ENCODE measurements around the gene SHCBP1. TPM values are rescaled to one million over a fixed set of nuclear protein-coding genes. Genes with fewer than 3 reads are reported as not detected.
A peak's percentile ranks its signal among the peaks of the same experiment; 100 is the strongest.
"Not testable (repeated sequence)": the region's sequence is repeated elsewhere in the genome, so short reads cannot be mapped to it uniquely, and the experiment has no call there.

The SHCBP1 gene
- total RNA-seq, 4 donors from 2014 or later: 0.13 to 0.83 (median 0.35) TPM

DNA sequence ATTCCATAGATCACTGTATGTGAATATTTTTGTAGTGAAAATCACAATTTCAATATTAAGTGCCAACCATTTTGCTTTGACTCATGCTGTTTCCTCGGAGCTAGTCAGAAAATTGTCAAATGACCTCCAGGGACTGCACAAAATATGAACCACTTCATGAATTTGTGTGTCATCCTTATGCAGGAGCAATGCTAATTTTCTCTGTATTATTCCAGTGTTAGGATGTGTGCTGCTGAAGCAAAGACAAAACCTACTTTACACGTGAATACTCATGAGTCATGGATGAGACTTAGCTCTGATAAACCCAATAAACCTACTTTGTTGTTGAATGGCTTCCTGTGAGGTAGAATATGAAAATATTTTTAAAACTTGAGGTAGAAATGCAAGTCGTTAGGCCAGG lies 65.2 kb downstream of the SHCBP1 start:
- 75% methylated on average over 3 of the region's 3 CpGs for WGBS
- H3K27ac ChIP-seq (replicated peaks in 1 of 4): no peak overlapping the region
- H3K4me1 ChIP-seq: peaks cover 0 to 5% (median 1%) of the 10 kb centered on the region in 4 donors
- no peak for DNase-seq (ENCODE audit: extremely low spot score)
- no peaks in the 10 kb centered on the region for H3K27me3 ChIP-seq
- no peak overlapping the region for H3K4me3 ChIP-seq
- no peaks in the 10 kb centered on the region for H3K36me3 ChIP-seq
- no peaks in the 10 kb centered on the region for H3K9me3 ChIP-seq
- intact Hi-C loops (cut with DNase I): loop anchor here (2.0 kb wide), 1 partner anchor 51 kb away; no protein-coding TSS in a partner anchor
- TF ChIP-seq, protein P1, sequence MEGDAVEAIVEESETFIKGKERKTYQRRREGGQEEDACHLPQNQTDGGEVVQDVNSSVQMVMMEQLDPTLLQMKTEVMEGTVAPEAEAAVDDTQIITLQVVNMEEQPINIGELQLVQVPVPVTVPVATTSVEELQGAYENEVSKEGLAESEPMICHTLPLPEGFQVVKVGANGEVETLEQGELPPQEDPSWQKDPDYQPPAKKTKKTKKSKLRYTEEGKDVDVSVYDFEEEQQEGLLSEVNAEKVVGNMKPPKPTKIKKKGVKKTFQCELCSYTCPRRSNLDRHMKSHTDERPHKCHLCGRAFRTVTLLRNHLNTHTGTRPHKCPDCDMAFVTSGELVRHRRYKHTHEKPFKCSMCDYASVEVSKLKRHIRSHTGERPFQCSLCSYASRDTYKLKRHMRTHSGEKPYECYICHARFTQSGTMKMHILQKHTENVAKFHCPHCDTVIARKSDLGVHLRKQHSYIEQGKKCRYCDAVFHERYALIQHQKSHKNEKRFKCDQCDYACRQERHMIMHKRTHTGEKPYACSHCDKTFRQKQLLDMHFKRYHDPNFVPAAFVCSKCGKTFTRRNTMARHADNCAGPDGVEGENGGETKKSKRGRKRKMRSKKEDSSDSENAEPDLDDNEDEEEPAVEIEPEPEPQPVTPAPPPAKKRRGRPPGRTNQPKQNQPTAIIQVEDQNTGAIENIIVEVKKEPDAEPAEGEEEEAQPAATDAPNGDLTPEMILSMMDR (IDR thresholded peaks at IDR 0.05): no peak
- TF ChIP-seq POLR2AphosphoS5 (IDR thresholded peaks at IDR 0.05) (no peak), POLR2A (IDR thresholded peaks at IDR 0.05; ENCODE audit: low read depth) (no peak), EP300 (IDR thresholded peaks at IDR 0.05) (no peak)

DNA sequence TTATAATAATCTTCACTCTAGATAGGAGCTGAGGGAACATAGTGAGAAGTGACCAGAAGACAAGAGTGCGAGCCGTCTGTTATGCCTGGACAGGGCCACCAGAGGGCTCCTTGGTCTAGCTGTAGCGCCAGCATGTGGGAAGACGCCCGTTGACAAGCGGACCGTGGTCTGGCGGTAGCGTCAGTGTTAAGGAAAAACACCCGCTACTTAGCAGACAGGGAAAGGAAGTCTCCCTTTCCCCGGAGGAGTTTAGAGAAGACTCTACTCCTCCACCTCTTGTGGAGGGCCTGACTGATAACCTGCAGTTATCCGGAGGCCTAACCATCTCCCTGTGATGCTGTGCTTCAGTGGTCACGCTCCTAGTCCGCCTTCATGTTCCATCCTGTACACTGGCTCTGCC lies 66.7 kb downstream of the SHCBP1 start:
- not testable (repeated sequence) for DNase-seq (ENCODE audit: extremely low spot score); H3K9me3 ChIP-seq; H3K27me3 ChIP-seq; H3K4me3 ChIP-seq; H3K27ac ChIP-seq (replicated peaks in 1 of 4); H3K36me3 ChIP-seq; H3K4me1 ChIP-seq
- WGBS: 17% methylated on average over 14 of the region's 14 CpGs
- intact Hi-C loops (cut with DNase I): loop anchor here (2.0 kb wide), 1 partner anchor 52 kb away; no protein-coding TSS in a partner anchor
- TF ChIP-seq, protein P1 (IDR thresholded peaks at IDR 0.05): peak; percentile 58 to 78 (median 67)

- 59% methylated on average over 3 of the region's 3 CpGs for whole genome bisulfite sequencing
- Histone ChIP-seq H3K4me1 (peaks cover 0 to 2% (median under 1%) of the 10 kb centered on the region in 4 donors), H3K36me3 (no peaks in the 10 kb centered on the region), H3K9me3 (no peaks in the 10 kb centered on the region), H3K4me3 (no peak overlapping the region), H3K27me3 (no peaks in the 10 kb centered on the region), H3K27ac (replicated peaks in 1 of 4) (no peak overlapping the region)
- TF ChIP-seq POLR2AphosphoS5 (IDR thresholded peaks at IDR 0.05): no peak
- TF ChIP-seq, protein P1 (IDR thresholded peaks at IDR 0.05): no peak
- TF ChIP-seq EP300 (IDR thresholded peaks at IDR 0.05): no peak
- no peak for TF ChIP-seq POLR2A (IDR thresholded peaks at IDR 0.05; ENCODE audit: low read depth)
- DNase-seq (ENCODE audit: extremely low spot score): no peak
- intact Hi-C loops (cut with DNase I): no loop called here
These were observed 71.7 kb downstream of the SHCBP1 start for GRCh38 chr16:46549477-46549876.

Small RNAs within 50 kb of the gene (small RNA-seq; reads per million reads assigned to genes)
- 0 reads per million in 3 donors for gene RNU6-845P

Other genes with a start within 250 kb of the SHCBP1 start
- 100 to 1,000 TPM in 1 of 4 donors, 10 to 100 TPM in 3; 58.7 to 100 (median 67.3) TPM for gene VPS35, start 67.8 kb upstream of the SHCBP1 start, total RNA-seq
- gene ORC6, start 68.3 kb upstream of the SHCBP1 start, total RNA-seq: under 1 TPM; 0.32 to 0.99 (median 0.67) TPM
- 1 to 10 TPM in 1 of 4 donors, under 1 TPM in 3; 0.33 to 1.2 (median 0.57) TPM for gene MYLK3, start 127.0 kb upstream of the SHCBP1 start, total RNA-seq
- 10 to 100 TPM in 1 of 4 donors, 1 to 10 TPM in 3; 7.0 to 11.2 (median 8.6) TPM for gene C16orf87, start 209.8 kb upstream of the SHCBP1 start, total RNA-seq

Data from esophagus muscularis mucosa (tissue), 4 donors.